ENCODE data around the gene FAM90A1.
"Not testable (repeated sequence)": the region's sequence is repeated elsewhere in the genome, so short reads cannot be mapped to it uniquely, and the experiment has no call there.

GRCh38 chr12:8254705-8255104, 27.3 kb upstream of the FAM90A1 start:
- not testable (repeated sequence) for TF ChIP-seq POLR2A (IDR thresholded peaks at IDR 0.05)
- TF ChIP-seq, protein P1, sequence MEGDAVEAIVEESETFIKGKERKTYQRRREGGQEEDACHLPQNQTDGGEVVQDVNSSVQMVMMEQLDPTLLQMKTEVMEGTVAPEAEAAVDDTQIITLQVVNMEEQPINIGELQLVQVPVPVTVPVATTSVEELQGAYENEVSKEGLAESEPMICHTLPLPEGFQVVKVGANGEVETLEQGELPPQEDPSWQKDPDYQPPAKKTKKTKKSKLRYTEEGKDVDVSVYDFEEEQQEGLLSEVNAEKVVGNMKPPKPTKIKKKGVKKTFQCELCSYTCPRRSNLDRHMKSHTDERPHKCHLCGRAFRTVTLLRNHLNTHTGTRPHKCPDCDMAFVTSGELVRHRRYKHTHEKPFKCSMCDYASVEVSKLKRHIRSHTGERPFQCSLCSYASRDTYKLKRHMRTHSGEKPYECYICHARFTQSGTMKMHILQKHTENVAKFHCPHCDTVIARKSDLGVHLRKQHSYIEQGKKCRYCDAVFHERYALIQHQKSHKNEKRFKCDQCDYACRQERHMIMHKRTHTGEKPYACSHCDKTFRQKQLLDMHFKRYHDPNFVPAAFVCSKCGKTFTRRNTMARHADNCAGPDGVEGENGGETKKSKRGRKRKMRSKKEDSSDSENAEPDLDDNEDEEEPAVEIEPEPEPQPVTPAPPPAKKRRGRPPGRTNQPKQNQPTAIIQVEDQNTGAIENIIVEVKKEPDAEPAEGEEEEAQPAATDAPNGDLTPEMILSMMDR (IDR thresholded peaks at IDR 0.05): not testable (repeated sequence)

Data from adrenal gland (tissue), 5 donors.